Measurements from ENCODE around the gene PXT1. TPM values are rescaled to one million over a fixed set of nuclear protein-coding genes. Genes with fewer than 3 reads are reported as not detected.
A peak's percentile ranks its signal among the peaks of the same experiment; 100 is the strongest.
"Not testable (repeated sequence)": the region's sequence is repeated elsewhere in the genome, so short reads cannot be mapped to it uniquely, and the experiment has no call there.

Gene PXT1
- total and polyA plus RNA-seq, 8 donors: not detected

GRCh38 chr6:36368421-36368820 lies 74.2 kb downstream of the PXT1 start:
- no peak for DNase-seq
- Histone ChIP-seq H3K9me3 (no peaks in the 10 kb centered on the region), H3K4me1 (peaks cover 0 to 14% (median 0%) of the 10 kb centered on the region in 4 donors), H3K27ac (no peak overlapping the region), H3K4me3 (no peak overlapping the region), H3K36me3 (peaks cover 0 to 31% (median 8%) of the 10 kb centered on the region in 4 donors), H3K27me3 (no peaks in the 10 kb centered on the region)
- TF ChIP-seq EP300 (IDR thresholded peaks at IDR 0.05): no peak
- TF ChIP-seq CTCF (IDR thresholded peaks at IDR 0.05): no peak
- TF ChIP-seq POLR2AphosphoS5 (IDR thresholded peaks at IDR 0.05): no peak
- TF ChIP-seq POLR2A (IDR thresholded peaks at IDR 0.05): no peak
- 62 to 81% (median 70%) methylated on average over 1 of the region's 1 CpG for WGBS, 5 donors
- intact Hi-C loops (cut with DNase I; ENCODE audit: low total_unique reads): no loop called here

GRCh38 chr6:36367743-36368142 lies 74.9 kb downstream of the PXT1 start:
- intact Hi-C loops (cut with DNase I; ENCODE audit: low total_unique reads): no loop called here
- Histone ChIP-seq H3K27me3 (no peaks in the 10 kb centered on the region), H3K36me3 (peaks cover 0 to 31% (median 5%) of the 10 kb centered on the region in 4 donors), H3K9me3 (no peaks in the 10 kb centered on the region), H3K4me3 (no peak overlapping the region), H3K4me1 (peaks cover 0 to 14% (median 0%) of the 10 kb centered on the region in 4 donors), H3K27ac (no peak overlapping the region)
- DNase-seq: no peak
- 89 to 98% (median 96%) methylated on average over 3 of the region's 3 CpGs for WGBS, 5 donors
- no peak for TF ChIP-seq POLR2AphosphoS5 (IDR thresholded peaks at IDR 0.05)
- TF ChIP-seq POLR2A (IDR thresholded peaks at IDR 0.05): no peak
- no peak for TF ChIP-seq CTCF (IDR thresholded peaks at IDR 0.05)
- no peak for TF ChIP-seq EP300 (IDR thresholded peaks at IDR 0.05)

- DNase-seq: peak; percentile 70 to 81
- intact Hi-C loops (cut with DNase I; ENCODE audit: low total_unique reads): loop anchor here (5.0 kb wide), 1 partner anchor 63 kb away; no protein-coding TSS in a partner anchor
- 49 to 67% (median 59%) methylated on average over 17 to 18 of the region's 19 CpGs for WGBS, 5 donors
Measured at GRCh38 chr6:36364669-36365479, 77.8 kb downstream of the PXT1 start.

GRCh38 chr6:36364061-36364635 lies 78.5 kb downstream of the PXT1 start:
- not testable (repeated sequence) for H3K9me3 ChIP-seq, H3K4me3 ChIP-seq, H3K27me3 ChIP-seq, DNase-seq
- H3K36me3 ChIP-seq: peaks cover 0 to 18% (median 5%) of the 10 kb centered on the region in 4 donors
- H3K4me1 ChIP-seq: peaks cover under 1 to 29% (median 8%) of the 10 kb centered on the region in 4 donors
- intact Hi-C loops (cut with DNase I; ENCODE audit: low total_unique reads): loop anchor here (5.0 kb wide), 1 partner anchor 62 kb away; no protein-coding TSS in a partner anchor
- WGBS, 5 donors: 97 to 99% (median 97%) methylated on average over 23 to 33 of the region's 34 CpGs
- peak overlapping the region in 2 of 5 donors; percentile 76 to 79 for H3K27ac ChIP-seq

More at GRCh38 chr6:36364669-36365479, 77.8 kb downstream of the PXT1 start:
- Histone ChIP-seq H3K4me1 (peaks cover 0 to 24% (median 8%) of the 10 kb centered on the region in 4 donors), H3K4me3 (no peak overlapping the region), H3K36me3 (peaks cover 0 to 26% (median 5%) of the 10 kb centered on the region in 4 donors), H3K27me3 (no peaks in the 10 kb centered on the region), H3K27ac (peak overlapping the region in 3 of 5 donors; percentile 53 to 79 (median 76)), H3K9me3 (no peaks in the 10 kb centered on the region)
- TF ChIP-seq POLR2AphosphoS5 (IDR thresholded peaks at IDR 0.05) (peak in 1 of 3 donors; percentile 50), CTCF (IDR thresholded peaks at IDR 0.05) (no peak)

- WGBS, 5 donors: 80 to 86% (median 82%) methylated on average over 12 to 13 of the region's 13 CpGs
- Histone ChIP-seq H3K36me3 (peaks cover 0 to 14% (median 3%) of the 10 kb centered on the region in 4 donors), H3K4me1 (peaks cover 8 to 37% (median 15%) of the 10 kb centered on the region in 4 donors)
- not testable (repeated sequence) for H3K4me3 ChIP-seq, H3K27ac ChIP-seq, DNase-seq, H3K9me3 ChIP-seq, H3K27me3 ChIP-seq
- intact Hi-C loops (cut with DNase I; ENCODE audit: low total_unique reads): loop anchor here (5.0 kb wide), 1 partner anchor 61 kb away; no protein-coding TSS in a partner anchor
Measured at GRCh38 chr6:36363371-36363752, 79.3 kb downstream of the PXT1 start.
